Stimulated activated CD4-positive, alpha-beta T cell treated with anti-CD3 and anti-CD28 coated beads, Interleukin-2, amount 100 ng/mL, for 24 hours (primary cell): ENCODE results near the gene UBL3.

ENCODE experiments used
- DNase-seq, 2 donors: peaks; one replicate each; pipeline ENCODE4 v3.0.0-alpha.2; 2020

The UBL3 gene

GRCh38 chr13:29805994-29806979 lies 44.1 kb downstream of the UBL3 start:
- DNase-seq, result peak in 1 of 2 donors; percentile 22

GRCh38 chr13:29803221-29803620 lies 47.2 kb downstream of the UBL3 start:
- DNase-seq, result no peak

- no peak for DNase-seq
Measured at GRCh38 chr13:29802621-29803020, 47.8 kb downstream of the UBL3 start.

GRCh38 chr13:29801737-29802305 lies 48.6 kb downstream of the UBL3 start:
- DNase-seq, result no peak

GRCh38 chr13:29801102-29801501 lies 49.3 kb downstream of the UBL3 start:
- no peak for DNase-seq

GRCh38 chr13:29800687-29801086 lies 49.7 kb downstream of the UBL3 start:
- DNase-seq, result no peak

GRCh38 chr13:29799041-29799440 lies 51.4 kb downstream of the UBL3 start:
- no peak for DNase-seq

- no peak for DNase-seq
Measured at GRCh38 chr13:29791997-29792780, 58.2 kb downstream of the UBL3 start.

- DNase-seq, result no peak
Measured at GRCh38 chr13:29791508-29791907, 58.9 kb downstream of the UBL3 start.

GRCh38 chr13:29786698-29787097 lies 63.7 kb downstream of the UBL3 start:
- no peak for DNase-seq

- no peak for DNase-seq
Measured at GRCh38 chr13:29785978-29786377, 64.4 kb downstream of the UBL3 start.

GRCh38 chr13:29782798-29783197 lies 67.6 kb downstream of the UBL3 start:
- no peak for DNase-seq

- no peak for DNase-seq
Measured at GRCh38 chr13:29774830-29775229, 75.6 kb downstream of the UBL3 start.

GRCh38 chr13:29771247-29771646 lies 79.2 kb downstream of the UBL3 start:
- DNase-seq, result no peak

GRCh38 chr13:29767006-29767405 lies 83.4 kb downstream of the UBL3 start:
- no peak for DNase-seq

GRCh38 chr13:29763436-29764180 lies 86.8 kb downstream of the UBL3 start:
- DNase-seq, result no peak

- DNase-seq, result no peak
Measured at GRCh38 chr13:29761815-29762214, 88.6 kb downstream of the UBL3 start.

- no peak for DNase-seq
Measured at GRCh38 chr13:29761160-29761559, 89.3 kb downstream of the UBL3 start.

GRCh38 chr13:29760544-29760943 lies 89.9 kb downstream of the UBL3 start:
- no peak for DNase-seq

- DNase-seq, result peak; percentile 62 to 68
Measured at GRCh38 chr13:29758531-29759114, 91.8 kb downstream of the UBL3 start.

GRCh38 chr13:29756506-29756905 lies 93.9 kb downstream of the UBL3 start:
- no peak for DNase-seq

- peak in 1 of 2 donors; percentile 13 for DNase-seq
Measured at GRCh38 chr13:29754473-29754806, 96.0 kb downstream of the UBL3 start.
